Measurements from ENCODE around the gene CARD14.

Gene CARD14

GRCh38 chr17:80169784-80170500, at the start of gene CARD14:
TSS of gene CARD14 (plus strand) at chr17:80170030. CDS start at chr17:80181439, 11,409 bp downstream.
- no peak for DNase-seq

GRCh38 chr17:80122026-80122575, 47.7 kb upstream of the CARD14 start:
- DNase-seq = no peak

GRCh38 chr17:80122926-80123505, 46.8 kb upstream of the CARD14 start:
- no peak for DNase-seq

DNA sequence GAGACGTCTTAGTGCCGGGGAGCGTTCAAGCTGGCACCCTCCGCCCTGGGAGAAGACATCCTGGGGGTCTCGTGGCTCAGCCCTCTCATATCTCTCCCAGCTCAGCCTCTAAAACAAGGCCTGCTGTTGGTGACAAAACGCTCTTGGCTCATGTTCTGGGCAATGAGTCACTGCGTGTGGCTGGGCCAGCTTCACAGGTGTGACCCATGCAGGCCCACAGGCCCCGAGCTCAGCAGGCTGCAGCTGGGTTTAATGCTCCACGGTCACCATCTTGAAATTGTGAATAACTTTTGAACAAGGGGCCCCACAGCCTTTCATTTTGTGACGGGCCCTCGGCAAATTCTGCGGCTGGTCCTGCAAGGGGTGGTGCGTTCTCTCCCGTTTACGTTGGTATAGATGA, 46.0 kb upstream of the CARD14 start:
- no peak for DNase-seq

DNA sequence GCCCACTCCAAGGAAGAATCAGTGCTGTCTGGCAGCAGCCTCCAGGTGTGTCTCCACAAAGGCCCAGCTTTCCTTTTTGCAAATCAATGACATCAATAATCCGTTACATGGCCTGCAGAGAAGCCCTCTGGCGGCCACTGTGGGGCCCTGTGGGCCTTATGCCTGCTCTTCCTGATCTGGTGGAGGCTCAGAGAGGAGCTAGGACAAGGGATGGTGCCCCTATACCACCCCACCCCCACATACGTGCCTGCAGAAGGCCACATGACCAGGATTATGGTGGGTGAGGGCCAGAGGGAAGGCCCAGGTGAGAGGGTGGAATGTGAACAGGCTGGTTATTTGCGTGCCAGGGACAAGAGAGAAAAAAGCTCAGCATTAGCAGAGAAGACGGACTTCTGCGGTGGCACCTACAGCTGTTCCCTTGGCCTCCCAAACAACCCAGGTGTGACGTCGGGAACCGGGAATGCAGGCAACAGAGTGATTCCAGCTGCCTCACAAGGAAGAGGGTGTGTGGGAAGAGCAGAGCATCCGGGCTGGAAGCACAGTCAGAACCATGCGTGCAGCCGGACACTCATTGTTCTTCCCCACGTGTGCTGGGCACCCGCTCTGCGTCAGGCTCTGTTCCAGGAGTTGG, 45.4 kb upstream of the CARD14 start:
- DNase-seq = no peak

GRCh38 chr17:80125656-80126448, 44.0 kb upstream of the CARD14 start:
- DNase-seq = no peak

DNA sequence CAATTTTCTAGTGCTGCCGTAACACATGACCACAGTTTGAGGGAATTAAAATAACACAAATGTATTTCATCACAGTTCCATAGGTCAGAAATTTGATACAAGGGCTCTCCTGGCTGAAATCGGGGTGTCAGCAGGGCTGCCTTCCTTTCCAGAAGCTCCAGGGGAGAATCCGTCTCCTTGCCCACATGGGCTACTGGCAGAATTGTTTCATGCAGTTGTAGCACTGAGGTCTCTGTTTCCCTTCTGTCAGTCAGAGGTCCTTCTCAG, 43.4 kb upstream of the CARD14 start:
- DNase-seq = no peak

- DNase-seq = no peak
These were observed 40.7 kb upstream of the CARD14 start for GRCh38 chr17:80129006-80129565.

DNA sequence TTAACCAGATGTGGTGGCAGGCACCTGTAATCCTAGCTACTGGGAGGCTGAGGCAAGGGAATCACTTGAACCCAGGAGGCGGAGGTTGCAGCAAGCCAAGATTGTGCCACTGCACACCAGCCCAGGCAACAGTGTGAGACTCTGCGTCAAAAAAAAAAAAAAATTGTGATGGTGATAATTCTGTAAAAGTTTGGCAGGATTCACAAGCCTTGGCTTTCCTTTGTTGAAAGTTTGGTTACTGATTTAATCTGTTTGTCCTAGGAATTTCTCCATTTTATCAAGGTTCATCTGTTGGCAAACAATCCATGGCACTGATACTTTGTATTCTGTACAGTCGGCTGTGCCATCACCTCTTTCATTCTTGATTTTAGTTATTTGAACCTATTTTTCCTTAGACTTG, 38.8 kb upstream of the CARD14 start:
- no peak for DNase-seq

DNA sequence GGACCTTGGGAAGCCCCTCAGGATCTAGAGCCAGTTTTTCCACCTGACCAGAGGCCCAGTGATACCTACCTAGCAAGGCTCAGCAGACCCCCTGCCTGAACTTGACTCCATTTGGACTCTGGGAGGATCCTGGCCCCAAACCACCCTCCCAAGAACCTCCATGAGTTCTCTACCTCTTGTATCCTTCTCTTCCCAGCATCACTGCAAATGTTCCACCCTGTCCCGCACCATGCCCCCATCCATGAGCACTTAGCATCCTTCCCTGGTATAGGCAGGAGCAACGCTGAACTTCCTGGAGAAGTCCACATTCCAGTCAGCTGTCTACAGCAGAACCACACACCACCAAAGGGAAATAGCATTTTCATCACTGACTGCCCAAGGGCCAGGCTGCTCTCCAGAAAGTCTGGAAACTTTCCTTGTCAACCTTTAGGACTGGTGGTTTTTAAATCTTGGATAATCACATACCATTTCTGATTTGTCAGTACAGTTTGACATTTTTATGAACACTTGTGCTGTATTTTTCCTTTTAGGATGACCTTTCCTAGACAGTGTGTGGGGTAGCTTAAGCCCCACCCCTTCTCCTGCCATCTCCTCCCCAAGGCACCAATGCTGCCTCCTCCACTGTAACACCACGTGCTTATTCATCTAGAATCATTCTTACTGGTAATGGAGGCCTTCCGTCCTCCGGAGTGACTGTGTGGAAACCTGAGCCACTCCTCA, 36.8 kb upstream of the CARD14 start:
- DNase-seq = no peak

- no peak for DNase-seq
These were observed 36.2 kb upstream of the CARD14 start for GRCh38 chr17:80133626-80133970.

- no peak for DNase-seq
These were observed 32.7 kb upstream of the CARD14 start for GRCh38 chr17:80137131-80137530.

DNA sequence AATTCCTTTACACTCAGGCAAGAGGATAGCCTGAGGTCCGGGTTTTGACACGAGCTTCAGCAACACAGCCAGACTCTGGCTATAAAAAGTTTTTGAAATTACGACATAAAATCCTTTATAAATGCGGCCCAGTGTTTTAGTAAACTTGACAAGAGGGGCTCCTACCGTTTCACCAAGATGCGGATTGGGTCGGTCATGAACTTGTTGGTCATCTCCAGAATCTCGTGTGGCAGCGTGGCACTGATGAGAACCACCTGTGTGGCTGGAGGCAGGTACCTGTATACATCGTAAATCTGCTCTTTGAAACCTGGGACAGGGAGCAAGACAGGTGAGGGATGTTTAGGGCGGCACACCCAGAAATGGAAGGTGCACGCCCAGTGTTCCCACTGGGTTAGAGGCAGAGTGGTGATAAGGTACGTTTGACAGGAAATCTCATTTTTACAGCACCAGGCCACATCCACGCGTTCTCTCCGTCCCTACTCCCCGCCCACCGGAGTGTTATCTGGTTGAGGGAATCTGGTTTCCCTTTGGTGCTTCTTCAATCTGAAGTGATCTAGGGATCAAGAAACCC, 30.9 kb upstream of the CARD14 start:
- no peak for DNase-seq

DNA sequence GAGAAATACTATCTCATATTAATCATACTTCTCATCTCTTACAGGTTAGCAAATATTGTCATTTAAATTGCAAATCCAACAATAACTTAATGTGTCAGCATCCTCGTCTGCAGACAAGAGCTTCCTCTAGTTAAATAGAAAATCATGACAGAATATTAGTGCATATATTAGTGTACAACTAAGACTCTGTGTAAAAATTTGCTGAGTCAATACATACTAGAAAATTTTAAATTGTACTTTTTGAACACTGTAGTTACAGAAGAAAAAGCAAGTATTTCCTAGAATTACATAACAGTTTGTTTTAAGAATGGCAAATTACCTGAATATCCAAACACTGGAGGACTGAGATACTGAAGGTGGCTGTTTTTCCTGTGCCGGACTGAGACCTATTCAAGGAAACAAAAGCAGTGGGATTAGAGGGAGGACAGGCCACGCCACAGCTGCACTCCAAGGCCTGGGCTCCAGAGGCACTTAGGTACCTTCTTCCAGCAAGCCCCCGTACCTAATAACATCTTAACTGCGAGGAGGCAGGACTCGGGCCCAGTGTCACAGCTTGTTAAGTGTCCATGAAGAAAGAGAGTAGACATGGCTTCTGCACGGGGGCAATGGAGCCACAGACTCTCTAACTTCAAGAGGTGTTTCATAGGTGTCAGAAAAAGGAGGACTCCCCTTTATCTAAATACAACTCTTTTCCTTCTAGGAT, 28.2 kb upstream of the CARD14 start:
- no peak for DNase-seq

DNA sequence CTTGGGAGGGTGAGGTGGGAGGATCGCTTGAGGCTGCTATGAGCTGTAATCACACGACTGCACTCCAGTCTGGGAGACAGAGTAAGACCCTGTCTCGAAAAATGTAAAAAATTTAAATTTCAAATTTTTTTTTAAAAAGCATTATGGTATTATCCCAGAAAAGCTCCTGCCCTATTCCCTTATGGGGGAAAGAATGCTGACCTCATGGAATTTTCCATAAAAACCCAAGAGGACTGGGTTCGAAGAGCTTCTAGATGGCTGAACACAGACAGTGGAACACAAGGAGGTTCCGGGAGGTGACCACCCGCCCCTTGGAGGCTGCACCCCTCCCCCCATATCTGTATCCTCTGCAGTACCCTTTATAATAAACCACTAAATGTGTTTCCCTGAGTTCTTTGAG, 26.9 kb upstream of the CARD14 start:
- DNase-seq = no peak

DNA sequence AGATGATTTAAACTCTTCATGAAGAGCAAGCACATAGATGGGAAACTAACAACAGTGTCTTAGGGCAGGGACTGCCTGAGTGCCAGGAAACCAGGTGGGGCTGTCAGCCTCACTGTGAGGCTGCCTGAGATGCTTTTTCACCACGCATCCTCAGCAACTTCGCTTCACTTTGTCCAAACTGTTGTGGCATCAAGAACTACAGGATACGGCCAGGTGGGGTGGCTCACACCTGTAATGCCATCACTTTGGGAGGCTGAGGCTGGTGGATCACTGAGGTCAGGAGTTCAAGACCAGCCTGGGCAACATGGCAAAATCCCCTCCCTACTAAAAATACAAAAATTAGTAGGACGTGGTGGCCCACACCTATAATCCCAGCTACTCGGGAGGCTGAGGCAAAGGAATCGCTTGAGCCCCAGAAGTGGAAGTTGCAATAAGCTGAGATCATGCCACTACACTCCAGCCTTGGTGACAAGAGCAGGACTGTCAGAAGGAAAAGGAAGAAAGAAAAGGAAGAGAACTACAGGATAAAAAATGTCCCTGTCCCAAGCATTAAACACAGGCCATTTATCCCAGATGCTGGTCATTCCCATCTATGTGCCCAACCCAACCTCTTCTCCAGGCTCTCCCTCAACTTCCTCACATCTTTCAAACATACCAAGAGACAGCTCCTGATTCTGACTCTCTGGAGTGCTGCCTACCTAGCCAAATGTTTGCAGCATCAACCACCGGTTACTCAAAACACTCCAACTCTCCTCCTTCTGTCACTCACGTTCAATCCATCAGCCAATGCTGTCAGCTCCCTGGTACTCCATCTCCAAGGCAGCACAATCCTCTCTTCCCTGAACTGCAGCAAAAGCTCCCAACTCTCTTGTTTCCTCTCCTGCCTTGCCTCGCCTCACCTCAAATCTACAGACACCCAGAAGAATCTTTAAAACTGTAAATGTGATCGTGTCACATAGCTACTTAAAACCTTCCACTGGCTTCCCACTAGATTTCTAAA, 24.5 kb upstream of the CARD14 start:
- DNase-seq = no peak

DNA sequence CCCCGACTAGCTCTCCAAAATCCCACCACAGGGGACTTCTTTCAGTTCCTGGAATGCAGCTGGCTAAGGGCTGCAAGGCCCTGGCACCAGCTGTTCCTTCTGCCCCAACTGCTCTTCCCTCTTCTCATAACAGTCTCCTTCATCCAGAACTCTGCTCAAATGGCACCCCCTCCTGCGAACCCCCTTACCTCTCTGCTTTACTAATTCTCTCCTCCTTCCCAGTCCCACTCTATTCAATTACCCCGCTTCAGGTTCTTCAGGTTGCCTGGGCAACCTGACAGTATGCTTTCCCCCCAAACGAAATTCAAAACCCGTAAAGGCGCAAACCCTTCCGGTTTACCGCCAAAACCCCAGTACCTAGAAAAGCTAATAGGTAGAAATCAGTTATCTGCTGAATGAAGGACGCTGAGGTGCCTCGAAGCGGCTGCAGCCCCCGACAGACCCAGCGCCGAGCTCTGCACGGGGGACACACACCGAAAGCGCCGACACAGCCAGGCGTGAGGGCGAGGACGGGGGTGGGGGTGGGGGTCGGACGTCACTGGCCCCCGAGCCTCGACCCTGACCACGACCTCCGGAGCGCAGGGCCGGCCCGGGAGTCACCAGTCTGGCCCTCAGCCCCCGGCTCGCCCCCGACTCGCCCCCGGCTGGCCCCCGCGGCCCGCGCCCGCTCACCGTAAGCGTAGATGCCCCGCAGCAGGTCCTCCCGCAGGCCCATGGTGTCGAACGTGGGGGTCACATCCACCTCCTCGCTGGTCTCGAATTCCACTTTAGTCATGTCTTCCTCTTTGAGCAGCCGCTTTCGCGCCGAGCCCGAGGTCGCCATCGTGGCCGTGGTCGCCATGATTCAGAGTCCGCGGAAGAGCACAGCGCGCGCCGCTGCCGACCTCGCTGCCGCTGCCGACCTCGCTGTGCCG, 23.5 kb upstream of the CARD14 start:
- peak; percentile 15 for DNase-seq

- peak; percentile 95 for DNase-seq
These were observed 22.6 kb upstream of the CARD14 start, which contains the start of gene EIF4A3 for GRCh38 chr17:80147035-80147822. TSS of gene EIF4A3 (minus strand) at chr17:80147128. CDS start at chr17:80146961, 167 bp downstream.
